Activated CD4-positive, alpha-beta T cell treated with anti-CD3 and anti-CD28 coated beads, Interleukin-2, amount 50 U/mL, for 1 hour (primary cell): ENCODE results near the gene TDRD12.
"Not testable (repeated sequence)": the region's sequence is repeated elsewhere in the genome, so short reads cannot be mapped to it uniquely, and the experiment has no call there.

ENCODE experiments used
- DNase-seq: peaks from one replicate; pipeline ENCODE4 v3.0.0-alpha.2; 2020

The TDRD12 gene

DNA sequence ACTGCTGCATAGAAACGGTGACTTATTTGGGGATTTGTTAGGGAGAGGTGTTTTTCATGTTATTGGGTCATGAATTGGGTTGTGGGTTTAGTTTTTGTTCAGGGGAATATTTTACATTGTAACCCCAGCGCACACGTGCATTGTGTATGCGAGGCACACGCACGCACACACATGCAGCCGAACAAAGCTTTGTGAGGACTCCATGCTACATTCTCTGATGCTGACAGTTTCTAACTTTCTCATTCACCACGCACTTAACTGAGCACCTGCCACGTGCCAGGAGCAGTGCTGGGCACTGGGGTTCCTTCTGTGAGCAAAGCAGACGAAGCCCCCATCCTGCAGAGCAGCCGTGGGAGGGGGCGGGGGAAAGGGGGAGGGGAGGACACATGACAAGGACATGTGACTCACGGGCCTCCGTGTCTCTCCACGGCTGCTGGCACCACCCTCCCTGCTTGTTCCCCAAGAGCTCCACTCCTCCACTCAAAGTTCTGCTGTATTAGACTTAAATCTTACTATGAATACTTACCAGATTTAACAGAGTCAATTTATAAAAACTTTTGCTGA is 94.4 kb downstream of the TDRD12 start:
- no peak for DNase-seq

DNA sequence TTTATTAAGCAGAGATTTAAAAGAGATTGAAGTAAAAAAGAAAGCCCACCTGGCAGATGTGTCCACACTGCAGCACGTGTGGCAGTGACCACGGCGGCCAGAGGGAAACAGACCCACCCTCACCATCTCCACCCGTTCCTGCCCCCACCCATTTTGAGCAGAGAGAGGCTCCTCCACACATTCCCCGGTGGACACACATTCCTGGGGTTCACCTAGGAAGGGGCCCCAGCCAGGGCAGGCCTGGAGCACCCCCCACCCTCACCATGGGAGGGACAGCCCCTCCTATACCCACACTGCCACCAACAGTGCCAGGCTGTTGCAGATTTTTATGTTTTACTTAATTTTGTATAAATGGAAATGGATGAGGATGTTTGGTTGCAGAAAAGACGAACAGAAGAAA is 95.1 kb downstream of the TDRD12 start:
- DNase-seq = no peak

DNA sequence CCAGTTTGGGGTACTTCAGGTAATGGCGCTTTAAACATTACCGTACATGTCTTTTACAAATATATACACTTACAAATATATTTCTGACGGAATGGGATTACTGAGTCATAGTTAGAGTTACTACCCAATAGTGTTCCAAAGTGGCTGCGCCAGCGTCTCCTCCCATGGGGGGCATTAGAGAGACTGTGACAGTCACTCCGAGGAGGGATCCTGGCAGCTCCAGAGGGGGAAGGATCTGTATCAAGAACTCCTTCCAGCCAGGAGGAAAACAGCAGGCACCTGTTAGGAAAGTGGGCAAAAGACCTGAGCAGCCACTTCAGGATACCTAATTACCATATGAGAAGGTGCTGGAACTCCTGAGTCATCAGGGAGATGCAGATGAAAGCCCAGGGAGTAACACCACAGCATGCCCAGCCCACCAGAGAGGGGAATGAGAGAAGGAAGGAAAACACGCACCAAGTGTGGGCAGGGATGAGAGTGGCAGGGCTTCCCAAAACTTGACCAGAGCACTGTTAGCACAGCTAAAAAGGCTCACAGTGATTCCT is 97.1 kb downstream of the TDRD12 start:
- no peak for DNase-seq

DNA sequence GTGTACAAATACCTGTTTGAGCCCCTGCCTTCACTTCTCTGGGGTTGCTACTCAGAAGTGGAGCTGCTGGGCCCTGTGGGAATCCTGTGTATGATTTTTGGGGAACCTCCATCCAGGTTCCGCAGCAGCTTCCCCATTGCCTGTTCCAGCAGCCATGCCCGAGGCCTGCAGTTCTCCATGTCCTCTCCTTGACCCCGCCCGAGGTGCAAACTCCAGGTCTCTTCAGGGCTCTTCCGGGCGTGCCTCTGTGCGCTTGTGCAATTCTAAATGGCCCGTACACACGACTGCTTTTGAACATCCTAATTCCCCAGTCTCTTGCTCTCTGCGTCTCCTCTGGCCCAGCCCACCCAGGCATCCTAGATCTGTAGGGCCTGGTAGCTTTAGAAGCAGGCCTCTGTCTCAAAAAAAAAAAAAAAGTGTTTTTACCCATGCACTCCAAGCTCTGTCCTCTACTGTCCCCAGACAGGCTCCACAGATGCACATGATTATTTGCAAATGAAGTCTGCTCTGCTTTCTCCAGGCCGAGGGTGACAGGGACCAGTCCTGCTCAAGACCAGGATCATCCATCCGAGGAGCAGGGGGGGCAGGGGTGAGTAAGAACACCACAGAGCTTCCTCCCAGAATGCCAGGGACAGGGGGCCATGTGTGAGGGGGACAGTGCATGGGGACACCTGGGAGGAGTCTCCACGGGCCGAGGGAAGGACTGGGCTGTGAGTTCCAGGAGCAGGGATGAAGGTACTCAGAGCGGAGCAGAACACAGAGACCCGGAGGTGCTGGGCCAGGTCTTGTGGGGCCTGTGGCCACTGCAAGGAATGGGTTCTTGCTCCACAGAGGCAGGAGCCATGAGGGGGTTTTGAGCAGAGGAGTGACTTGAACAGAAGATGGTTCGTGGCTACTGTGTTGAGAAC is 98.3 kb downstream of the TDRD12 start:
- no peak for DNase-seq

DNA sequence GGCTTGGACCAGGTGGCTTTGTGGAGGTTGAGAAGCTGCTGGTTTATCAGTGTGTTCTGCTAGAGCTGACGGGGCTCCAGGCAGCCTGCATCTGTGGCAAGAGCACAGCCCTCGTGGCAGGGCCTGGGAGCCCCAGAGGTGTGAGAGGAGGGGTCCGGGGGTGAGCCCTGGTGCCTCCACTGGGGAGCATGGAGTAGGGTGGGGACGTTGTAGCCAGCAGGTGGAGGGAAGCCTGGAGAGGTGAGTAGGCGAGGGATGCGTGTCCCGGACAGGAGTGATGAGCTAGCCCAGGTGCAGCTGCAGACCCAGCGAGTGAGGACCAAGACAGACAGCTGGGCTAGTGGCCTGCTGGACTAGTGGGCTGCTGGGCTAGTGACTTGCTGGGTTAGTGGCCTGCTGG is 99.0 kb downstream of the TDRD12 start:
- DNase-seq = no peak

DNA sequence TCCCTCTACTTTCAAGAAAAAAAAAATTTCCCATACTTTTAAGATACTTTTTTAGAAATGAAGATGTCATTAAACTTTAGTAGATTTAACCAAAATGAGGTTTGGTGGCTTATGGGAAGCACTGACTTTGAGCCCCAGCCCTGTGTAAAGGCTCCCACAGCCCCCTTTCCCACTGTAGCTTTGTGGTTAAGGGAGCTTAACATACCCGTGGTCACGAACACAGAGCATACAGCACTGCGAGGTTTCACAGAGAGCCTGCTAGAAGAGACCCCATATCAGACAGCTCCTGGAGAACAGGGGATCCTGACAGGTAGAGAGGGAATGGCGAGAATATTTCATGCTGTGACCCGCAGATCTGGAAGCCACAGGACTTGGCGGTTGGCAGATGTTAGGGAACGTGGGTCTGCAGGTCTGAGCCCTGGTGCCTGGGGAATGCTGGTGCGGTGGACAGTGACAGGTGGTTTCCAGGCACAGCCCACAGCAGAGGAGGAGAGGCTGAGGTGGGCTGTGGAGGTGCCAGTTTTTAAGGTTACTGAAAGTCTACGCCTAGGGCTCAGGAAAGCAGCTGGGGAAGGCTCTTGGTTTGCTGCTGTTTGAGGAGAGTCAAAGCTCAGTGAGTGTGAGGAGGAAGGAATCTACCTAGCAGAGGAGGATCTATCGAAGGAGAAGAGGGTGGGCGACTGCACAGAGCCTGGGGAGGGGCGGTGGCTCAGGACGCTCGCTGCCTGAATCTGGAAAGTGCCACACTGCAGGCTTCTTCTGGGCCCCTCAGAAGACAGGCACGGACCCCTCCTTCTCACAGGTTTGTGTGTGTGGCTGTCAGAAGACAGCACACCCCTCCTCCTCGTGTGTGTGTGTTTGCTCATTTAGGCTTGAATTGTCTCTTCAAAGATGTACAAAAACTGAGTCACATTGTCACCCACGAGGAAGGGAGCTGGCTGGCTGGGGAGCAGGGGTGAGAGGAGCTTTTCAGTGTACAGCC is 100.1 kb downstream of the TDRD12 start:
- no peak for DNase-seq

DNA sequence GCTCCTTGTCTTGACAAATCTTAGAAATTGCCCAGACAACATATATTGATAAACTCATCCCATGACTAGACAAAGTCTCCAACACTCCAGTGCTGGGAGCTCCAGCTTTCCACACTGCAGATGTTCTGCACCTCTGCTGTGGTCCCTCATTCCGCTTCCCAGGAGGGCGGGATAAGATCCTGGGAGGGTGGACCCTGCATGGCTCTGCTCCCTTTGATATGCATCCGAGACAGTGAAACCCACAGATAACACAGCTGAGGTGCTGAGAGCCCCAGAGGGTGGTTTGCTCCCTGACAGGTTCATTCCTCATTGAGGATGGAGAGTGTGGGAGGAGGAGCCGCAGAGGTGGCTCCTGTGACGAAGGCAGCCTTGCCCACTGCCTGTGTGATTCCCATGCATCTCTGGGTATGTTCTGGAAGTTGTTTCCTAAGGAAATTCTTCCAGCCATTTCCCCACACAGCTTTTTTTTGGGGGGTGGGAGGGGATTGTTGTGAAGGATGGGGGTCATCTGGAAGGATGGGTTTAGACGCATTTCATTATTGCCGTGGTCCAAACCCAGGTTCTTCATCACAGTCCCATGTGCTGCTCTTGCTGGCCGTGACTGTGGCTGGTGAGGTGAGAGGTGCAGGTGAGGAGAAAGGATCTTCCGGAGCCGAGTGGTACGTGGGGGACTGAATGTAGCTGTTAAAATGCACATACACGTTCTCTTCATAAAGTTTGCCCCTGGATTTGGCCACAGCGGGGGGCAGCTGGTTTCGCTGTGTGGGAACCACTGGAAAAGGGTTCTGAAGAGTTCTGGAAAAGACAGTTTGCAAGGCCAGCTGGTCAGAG is 103.6 kb downstream of the TDRD12 start:
- DNase-seq = no peak

DNA sequence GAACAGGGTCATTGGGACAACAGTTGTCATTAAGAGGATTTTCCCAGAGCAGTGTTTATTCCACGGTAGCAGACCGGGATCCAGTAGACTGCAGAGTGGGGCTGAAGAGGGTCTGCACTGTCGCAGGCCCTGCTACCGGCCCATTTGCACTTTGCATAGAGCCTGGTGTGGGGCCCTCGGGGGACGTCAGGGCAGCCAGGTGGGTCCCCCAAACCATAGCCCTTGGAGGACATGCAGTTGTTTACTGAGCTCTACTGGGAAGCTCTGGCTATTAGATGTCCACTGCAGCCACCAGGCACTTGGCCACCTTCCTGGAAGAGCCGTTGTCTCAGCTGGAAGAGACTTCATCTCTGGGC is 104.2 kb downstream of the TDRD12 start:
- DNase-seq = no peak

DNA sequence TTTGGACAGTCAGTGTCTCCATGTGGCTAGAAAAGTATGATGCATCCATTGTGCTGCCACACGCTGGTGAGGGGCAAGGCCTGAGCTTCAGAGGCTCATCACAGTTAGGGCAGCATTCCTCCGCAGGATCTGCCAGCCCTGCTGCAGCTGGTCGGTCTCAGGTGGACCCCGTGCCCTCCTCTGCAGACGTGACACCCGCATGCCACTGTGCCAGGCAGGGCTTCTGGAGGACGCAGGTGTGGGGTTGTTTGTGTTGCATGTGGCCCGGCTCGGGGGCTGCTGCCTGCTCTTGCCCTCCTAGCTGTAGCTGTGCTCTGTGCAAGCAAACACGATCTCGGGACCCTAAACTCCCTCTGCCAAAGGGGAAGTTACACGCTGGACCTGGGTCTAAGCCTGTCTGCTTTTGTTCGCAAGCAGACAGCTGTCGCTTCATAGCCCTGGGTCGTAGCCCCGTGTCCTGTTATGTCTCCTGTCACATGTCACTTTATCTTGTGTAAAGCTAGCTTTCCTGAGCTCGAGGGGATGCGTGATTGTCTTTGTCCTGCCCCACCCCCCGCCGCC is 104.7 kb downstream of the TDRD12 start:
- no peak for DNase-seq

DNA sequence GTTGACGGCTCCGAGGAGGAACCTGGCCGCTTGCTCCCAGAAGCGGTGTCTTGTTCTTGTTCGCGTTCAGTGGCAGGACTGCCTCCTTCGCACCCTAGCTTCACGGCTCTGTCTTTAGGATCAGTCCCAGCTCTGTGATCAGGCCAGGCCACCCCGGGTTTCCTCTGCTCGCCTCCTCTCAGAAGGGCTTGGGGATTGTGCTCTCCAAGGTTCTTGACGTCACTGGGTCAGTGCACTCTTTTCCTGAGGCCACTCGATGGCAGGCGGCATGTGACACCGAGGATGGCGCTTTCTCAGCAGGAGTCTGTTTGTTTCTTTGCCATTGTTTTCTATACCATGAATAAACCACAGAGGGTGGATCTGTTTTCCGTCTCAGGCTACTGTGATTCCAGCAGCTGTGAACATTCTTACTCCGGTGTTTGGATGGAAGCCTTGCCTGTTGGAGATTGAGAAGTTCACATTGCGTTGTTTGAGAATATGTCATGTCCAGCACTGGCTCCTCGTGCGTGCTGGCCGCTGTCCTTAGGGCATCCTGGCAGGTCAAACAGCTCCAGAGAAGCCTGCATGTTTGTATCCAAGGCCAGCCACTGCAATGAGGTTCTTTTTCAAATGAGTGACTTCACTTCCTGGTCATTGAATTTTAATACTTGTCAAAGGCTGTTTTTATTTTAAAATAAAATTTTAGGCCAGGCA is 105.5 kb downstream of the TDRD12 start:
- no peak for DNase-seq

DNA sequence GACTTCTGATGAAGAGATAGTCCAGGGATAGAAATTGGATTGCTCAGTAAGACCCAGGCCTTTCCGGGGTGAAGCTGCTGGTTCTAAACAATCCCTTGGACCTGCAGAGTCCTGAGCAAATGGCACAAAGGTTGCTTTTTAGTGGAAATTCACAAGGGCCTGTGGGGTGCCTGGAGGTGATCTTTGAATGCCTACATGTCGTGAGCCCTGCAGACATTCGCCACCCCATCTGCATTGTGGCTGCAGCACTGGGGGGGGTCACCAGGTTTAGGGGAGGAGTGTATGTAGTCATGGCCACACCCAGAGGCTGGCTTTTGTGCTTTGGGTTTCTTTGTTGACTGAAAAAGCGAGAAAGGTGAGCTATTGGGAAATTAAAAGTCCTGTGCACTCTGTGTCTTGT is 108.6 kb downstream of the TDRD12 start:
- DNase-seq = no peak

DNA sequence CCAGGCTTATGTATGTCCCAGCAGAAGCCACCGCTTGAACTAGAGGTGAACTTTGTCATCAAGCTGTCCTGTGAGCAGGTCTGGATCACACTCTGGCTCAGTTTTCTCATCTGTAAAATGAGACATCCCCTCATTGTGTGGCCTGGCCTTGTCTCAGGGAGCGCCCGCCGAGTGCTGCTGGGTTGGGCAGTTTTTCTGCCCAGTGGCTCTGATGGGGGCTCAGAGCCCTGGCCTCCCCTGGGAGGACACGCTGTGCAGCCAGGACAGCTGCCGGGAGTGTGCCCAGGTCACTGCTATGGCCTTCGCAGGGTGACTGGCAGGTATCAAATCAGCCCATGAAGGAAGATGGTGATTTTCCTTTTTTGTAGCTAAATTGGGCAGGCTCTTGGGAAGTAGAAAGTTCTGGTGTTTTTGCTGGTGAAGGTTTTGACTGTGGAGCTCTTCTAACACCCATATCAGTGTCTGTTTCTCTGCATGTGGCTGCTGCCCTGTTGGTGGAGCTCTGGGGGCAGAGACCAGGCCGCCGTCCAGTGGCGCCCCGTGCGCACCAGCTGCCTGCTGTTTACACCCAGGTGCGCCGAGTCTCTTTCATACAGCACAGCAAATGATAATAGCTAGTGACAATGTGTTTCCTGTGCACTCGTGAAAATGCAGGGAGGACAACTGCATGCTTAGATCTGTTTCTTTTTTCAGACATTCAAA is 109.2 kb downstream of the TDRD12 start:
- no peak for DNase-seq

DNA sequence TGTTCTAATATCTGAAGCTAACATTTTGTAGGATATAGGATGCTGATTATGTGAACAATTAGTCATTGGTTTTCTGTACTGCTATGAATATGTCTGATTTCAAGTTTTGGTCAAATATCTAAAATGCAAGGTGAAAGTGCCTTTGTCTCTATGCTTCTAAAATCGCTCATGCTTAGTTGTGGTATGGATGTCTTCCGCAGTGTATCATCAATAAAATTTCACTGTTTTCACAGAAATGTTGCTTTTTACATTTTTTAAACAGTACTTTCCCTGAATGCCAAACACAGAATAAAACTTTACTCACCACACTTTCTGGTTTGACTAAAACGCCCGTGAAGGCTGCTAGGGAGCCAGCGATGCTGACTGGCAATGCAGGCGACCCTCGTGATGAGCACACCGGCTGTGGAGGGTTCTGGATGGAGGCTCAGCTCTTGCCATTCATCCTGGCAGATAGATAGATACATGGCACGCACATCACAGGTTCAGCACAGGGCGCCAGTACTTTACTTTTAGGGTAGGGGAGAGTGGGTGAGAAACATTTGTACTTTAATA is 109.9 kb downstream of the TDRD12 start:
- DNase-seq = no peak

DNA sequence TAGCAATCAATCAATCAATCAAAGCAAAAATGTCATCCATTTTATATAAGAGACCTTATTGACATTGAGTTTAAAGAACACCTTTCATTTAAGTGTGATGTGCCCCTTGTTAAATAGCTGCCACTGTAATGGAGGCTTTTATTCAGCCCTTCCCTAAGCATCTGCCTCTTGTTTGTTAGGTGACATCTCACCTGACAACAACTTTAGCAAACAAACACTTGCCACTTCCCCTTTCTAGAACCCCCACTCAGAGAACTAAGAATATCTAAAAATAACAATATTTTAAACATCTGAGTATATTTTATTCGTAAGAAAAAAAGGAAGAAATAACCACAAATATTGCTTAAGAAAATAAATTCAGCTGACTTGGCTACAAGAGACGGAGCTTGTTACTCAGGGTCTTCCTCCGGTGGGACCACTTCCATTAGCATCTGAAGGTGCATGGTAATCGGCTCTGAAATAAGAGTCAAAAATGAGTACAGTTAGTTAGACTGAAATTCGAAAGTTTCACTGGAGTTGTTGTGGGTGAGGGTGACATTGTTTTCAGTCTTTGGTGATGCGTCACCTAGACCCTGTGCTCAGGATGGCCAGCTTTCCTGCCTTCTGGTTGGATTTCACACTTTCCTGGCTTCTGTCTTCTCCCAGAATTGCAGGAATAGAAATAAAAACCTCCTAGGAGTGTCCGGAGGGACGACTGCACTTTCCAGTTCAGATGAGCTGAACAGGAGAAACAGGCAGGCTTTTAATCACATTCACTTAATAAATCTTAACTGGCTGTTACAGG is 110.9 kb downstream of the TDRD12 start:
- no peak for DNase-seq

DNA sequence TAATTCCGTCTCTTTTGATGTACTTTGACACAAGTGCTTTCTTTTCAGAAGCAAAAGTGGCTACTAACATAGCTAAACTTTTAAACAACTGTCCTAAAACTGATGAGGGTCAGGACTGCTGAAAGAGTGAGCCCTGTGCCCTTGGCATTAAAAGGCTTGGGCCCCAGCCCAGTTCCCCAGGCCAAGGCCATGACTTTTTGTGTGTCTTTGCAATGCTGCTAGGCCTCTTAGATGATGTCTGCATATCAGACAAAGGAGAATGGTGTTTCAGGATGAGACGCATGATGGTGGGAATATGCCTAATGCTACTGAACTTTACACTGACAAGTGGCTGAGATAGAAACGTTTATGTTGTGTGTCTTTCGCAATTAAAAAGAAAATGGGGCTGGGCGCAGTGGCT is 112.0 kb downstream of the TDRD12 start:
- DNase-seq = no peak

DNA sequence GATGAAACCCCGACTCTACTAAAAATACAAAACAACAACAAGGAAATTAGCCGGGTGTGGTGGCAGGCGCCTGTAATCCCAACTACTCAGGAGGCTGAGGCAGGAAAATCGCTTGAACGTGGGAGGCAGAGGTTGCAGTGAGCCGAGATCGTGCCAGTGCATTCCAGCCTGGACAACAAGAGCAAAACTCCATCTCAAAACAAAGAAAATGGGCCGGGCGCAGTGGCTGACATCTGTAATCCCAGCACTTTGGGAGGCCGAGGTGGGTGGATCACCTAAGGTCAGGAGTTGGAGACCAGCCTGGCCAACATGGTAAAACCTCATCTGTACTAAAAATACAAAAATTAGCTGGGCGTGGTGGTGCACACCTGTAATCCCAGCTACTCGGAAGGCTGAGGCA is 112.5 kb downstream of the TDRD12 start:
- DNase-seq = not testable (repeated sequence)

DNA sequence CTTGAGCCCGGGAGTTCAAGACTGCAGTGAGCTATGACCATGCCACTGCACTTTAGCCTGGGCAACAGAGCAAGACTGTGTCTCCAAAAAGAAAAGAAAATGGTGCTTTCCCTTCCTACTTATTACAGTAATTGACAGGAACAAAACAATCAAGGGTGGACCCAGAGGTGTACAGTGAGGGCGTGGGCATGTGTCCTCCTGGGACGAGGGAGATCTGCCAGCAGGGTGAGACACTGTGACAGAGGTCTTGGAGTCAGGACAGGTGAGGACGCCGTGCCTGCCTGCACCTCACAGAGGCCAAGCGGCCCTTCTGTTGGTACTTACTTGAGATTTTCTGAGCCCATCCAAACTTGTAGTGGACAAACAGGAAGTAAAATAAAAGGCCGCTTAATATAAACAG is 113.3 kb downstream of the TDRD12 start:
- not testable (repeated sequence) for DNase-seq

DNA sequence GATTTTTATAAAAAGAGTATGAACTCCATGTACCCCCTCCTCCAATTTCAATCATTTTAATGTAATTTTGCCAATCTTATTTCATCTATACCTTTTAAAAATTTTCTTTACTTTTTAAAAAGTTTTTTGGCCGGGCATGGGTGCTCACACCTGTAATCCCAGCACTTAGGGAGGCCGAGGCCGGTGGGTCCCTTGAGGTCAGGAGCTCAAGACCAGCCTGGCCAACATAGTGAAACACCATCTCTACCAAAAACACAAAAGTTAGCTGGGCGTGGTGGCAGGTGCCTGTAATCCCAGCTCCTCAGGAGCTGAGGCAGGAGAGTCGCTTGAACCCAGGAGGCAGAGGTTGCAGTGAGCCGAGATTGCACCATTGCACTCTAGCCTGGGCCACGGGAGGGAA is 113.8 kb downstream of the TDRD12 start:
- not testable (repeated sequence) for DNase-seq

DNA sequence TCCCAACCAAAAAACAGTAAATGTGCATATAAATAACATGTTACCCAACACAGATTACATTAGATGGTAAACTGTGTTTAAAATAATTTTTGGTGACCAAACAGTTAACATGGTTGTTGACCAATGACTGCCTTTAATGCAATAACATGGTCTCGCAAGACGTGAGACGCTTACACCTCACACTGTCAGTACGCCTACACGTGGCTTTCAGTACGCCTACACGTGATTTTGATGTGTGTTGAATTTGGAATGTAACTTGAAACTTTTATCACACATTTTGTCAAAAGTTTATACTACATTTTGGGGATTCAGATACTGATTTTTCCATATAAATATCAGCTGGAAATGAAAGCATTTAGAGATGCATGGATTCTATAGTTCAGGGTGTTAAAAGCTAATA is 118.0 kb downstream of the TDRD12 start:
- DNase-seq = no peak
